GM23338 (cell line): ENCODE results near the gene GRIA1. TPM values are rescaled to one million over a fixed set of nuclear protein-coding genes. Genes with fewer than 3 reads are reported as not detected.

ENCODE experiments used
- ATAC-seq: fragments of 200-7000 bp; cut with Tn5 transposase; 3 replicates; pipeline ENCODE4 v1.9.1; 2020
- DNase-seq: peaks from one replicate; pipeline ENCODE4 v3.0.0-alpha.2; 2015; ENCODE audit warnings: low spot score
- H2AFZ ChIP-seq: fragments of 200-600 bp; sonication (generic); 2 replicates; pipeline ENCODE4 v1.8.0; 2016; ENCODE audit warnings: antibody characterized with exemption, mild to moderate bottlenecking, moderate library complexity
- H3F3A ChIP-seq: fragments of 200-600 bp; sonication (generic); replicated peaks from 2 replicates; pipeline ENCODE4 v1.8.0; 2017; ENCODE audit warnings: antibody characterized with exemption, mixed run types, low read depth
- H3K27ac ChIP-seq: fragments of 200-600 bp; sonication (generic); 2 replicates; pipeline ENCODE4 v1.6.1; 2016; ENCODE audit warnings: low read depth
- H3K27me3 ChIP-seq: fragments of 200-600 bp; sonication (generic); 2 replicates; pipeline ENCODE4 v1.8.0; 2016; ENCODE audit warnings: mild to moderate bottlenecking, mixed run types, moderate library complexity; ENCODE audit not compliant: insufficient read depth
- H3K36me3 ChIP-seq: fragments of 200-600 bp; sonication (generic); 2 replicates; pipeline ENCODE4 v1.8.0; 2016; ENCODE audit warnings: mild to moderate bottlenecking; ENCODE audit not compliant: insufficient read depth
- H3K4me1 ChIP-seq: fragments of 200-600 bp; sonication (generic); 2 replicates; pipeline ENCODE4 v1.8.0; 2016; ENCODE audit warnings: mild to moderate bottlenecking, moderate library complexity; ENCODE audit not compliant: insufficient read depth
- H3K4me2 ChIP-seq: fragments of 200-600 bp; sonication (generic); 2 replicates; pipeline ENCODE4 v1.7.1; 2017; ENCODE audit warnings: mixed run types
- H3K4me3 ChIP-seq: fragments of 200-600 bp; sonication (generic); 2 replicates; pipeline ENCODE4 v1.6.1; 2016; ENCODE audit warnings: mixed run types
- H3K79me2 ChIP-seq: fragments of 200-600 bp; sonication (generic); replicated peaks from 2 replicates; pipeline ENCODE4 v1.8.0; 2017; ENCODE audit warnings: mild to moderate bottlenecking; ENCODE audit not compliant: insufficient read depth
- H3K9me2 ChIP-seq: fragments of 200-600 bp; sonication (generic); 2 replicates; pipeline ENCODE4 v1.8.0; 2017; ENCODE audit not compliant: insufficient read depth
- H4K20me1 ChIP-seq: fragments of 200-600 bp; sonication (generic); replicated peaks from 2 replicates; pipeline ENCODE4 v1.8.0; 2017; ENCODE audit warnings: mild to moderate bottlenecking; ENCODE audit not compliant: insufficient read depth
- H3K27ac Mint-ChIP-seq: 2 replicates; pipeline ENCODE4 v1.8.0; 2020; ENCODE audit warnings: inconsistent platforms, mild to moderate bottlenecking, moderate library complexity, mixed read lengths
- H3K27me3 Mint-ChIP-seq: 3 replicates; pipeline ENCODE4 v1.8.0; 2022; ENCODE audit warnings: low read depth, mild to moderate bottlenecking, moderate library complexity, mixed read lengths, inconsistent platforms; ENCODE audit not compliant: insufficient read depth, poor library complexity
- H3K36me3 Mint-ChIP-seq: 3 replicates; pipeline ENCODE4 v1.8.0; 2021; ENCODE audit warnings: low read depth, mild to moderate bottlenecking, inconsistent platforms, moderate library complexity, mixed read lengths
- H3K4me1 Mint-ChIP-seq: 3 replicates; pipeline ENCODE4 v1.8.0; 2020; ENCODE audit warnings: mild to moderate bottlenecking, inconsistent platforms, mixed read lengths
- H3K4me3 Mint-ChIP-seq: 3 replicates; pipeline ENCODE4 v1.8.0; 2021; ENCODE audit warnings: moderate library complexity, mild to moderate bottlenecking, inconsistent platforms, mixed read lengths
- H3K9me3 Mint-ChIP-seq: 3 replicates; pipeline ENCODE4 v1.8.0; 2020; ENCODE audit warnings: moderate library complexity, mild to moderate bottlenecking, inconsistent platforms, mixed read lengths
- CREB1 ChIP-seq: fragments of 250-450 bp; sonication (Bioruptor Pico); IDR thresholded peaks from 2 replicates; pipeline ENCODE4 v1.5.0; 2020; ENCODE audit warnings: low read depth, mild to moderate bottlenecking, moderate library complexity
- CTCF ChIP-seq, 2 experiments: fragments of 200-600 bp in 1 of 2; sonication (generic) in 1 of 2; conservative IDR thresholded peaks; 2 replicates each; pipeline versions ENCODE4 v1.5.1 to v1.6.1; 2016 to 2017; ENCODE audit warnings: antibody characterized with exemption in 2 of 2, low read depth in 2 of 2, mild to moderate bottlenecking in 2 of 2, moderate library complexity in 1 of 2
- ETS1 ChIP-seq: IDR thresholded peaks from 2 replicates; pipeline ENCODE4 v1.6.1; 2016; ENCODE audit warnings: antibody characterized with exemption
- EZH2 ChIP-seq: fragments of 200-600 bp; sonication (generic); IDR thresholded peaks from one replicate; pipeline ENCODE4 v1.8.0; 2017; ENCODE audit warnings: antibody characterized with exemption, mild to moderate bottlenecking, low read depth; ENCODE audit not compliant: unreplicated experiment
- EZH2phosphoT487 ChIP-seq: fragments of 200-600 bp; sonication (generic); IDR thresholded peaks from one replicate; pipeline ENCODE4 v1.8.1; 2018; ENCODE audit warnings: antibody characterized with exemption; ENCODE audit not compliant: unreplicated experiment
- JUNB ChIP-seq: IDR thresholded peaks from one replicate; pipeline ENCODE4 v1.6.1; 2016; ENCODE audit warnings: antibody characterized with exemption; ENCODE audit not compliant: unreplicated experiment
- NANOG ChIP-seq: IDR thresholded peaks from 2 replicates; pipeline ENCODE4 v1.6.1; 2016; ENCODE audit warnings: antibody characterized with exemption, borderline replicate concordance
- POLR2AphosphoS5 ChIP-seq: IDR thresholded peaks from 2 replicates; pipeline ENCODE4 v1.6.1; 2016; ENCODE audit warnings: antibody characterized with exemption, low read depth
- REST ChIP-seq: IDR thresholded peaks from one replicate; pipeline ENCODE4 v1.6.1; 2018; ENCODE audit warnings: antibody characterized with exemption; ENCODE audit not compliant: unreplicated experiment
- STAT1 ChIP-seq: IDR thresholded peaks from one replicate; pipeline ENCODE4 v1.6.1; 2016; ENCODE audit warnings: antibody characterized with exemption; ENCODE audit not compliant: unreplicated experiment
- ZNF114 ChIP-seq: fragments of 250-450 bp; sonication (Bioruptor Pico); IDR thresholded peaks from 2 replicates; pipeline ENCODE4 v1.5.0; 2020; ENCODE audit warnings: mild to moderate bottlenecking, moderate library complexity
- ZNF331 ChIP-seq: fragments of 250-450 bp; sonication (Bioruptor Pico); IDR thresholded peaks from 2 replicates; pipeline ENCODE4 v1.5.0; 2020; ENCODE audit warnings: low read depth, mild to moderate bottlenecking, moderate library complexity
- polyA plus RNA-seq: library from polyadenylated mRNA; unstranded; fragments of >200 nt; fragmentation: Nextera tagmentation; extraction: Ambion mirVana; gene quantifications from 2 replicates; pipeline ENCODE4 v1.2.1, GENCODE V29; 2016
- total RNA-seq: library from RNA; depleted of rRNA; stranded (reverse); fragments of >200 nt; shearing (Covaris generic); gene quantifications from 2 replicates; pipeline ENCODE4 v1.2.3, GENCODE V29; 2014

Gene GRIA1
- total and polyA plus RNA-seq, 2 experiments from 2014 or later = 1.0 to 1.7 TPM

- TF ChIP-seq CTCF (conservative IDR thresholded peaks at IDR 0.05; ENCODE audit: low read depth in 2 of 2) = no peak
- TF ChIP-seq STAT1 = no peak
- no peak for TF ChIP-seq REST
- no peak for TF ChIP-seq ZNF114
- no peak for TF ChIP-seq EZH2phosphoT487
- TF ChIP-seq ETS1 = no peak
- TF ChIP-seq EZH2 = no peak
- no peak for TF ChIP-seq CREB1 (CRISPR knock-in tag)
- no peak for TF ChIP-seq JUNB
- TF ChIP-seq POLR2AphosphoS5 = no peak
- TF ChIP-seq NANOG = no peak
Measured at GRCh38 chr5:153511622-153512021, 21.2 kb downstream of the GRIA1 start (continued).

- Mint-ChIP-seq H3K36me3 (peaks cover 3% of the 10 kb centered on the region; the same call in 1 of the 3 replicates), H3K9me3 (peaks cover 15% of the 10 kb centered on the region), H3K27me3 (peaks cover 11% of the 10 kb centered on the region), H3K4me1 (peaks cover 27% of the 10 kb centered on the region), H3K4me3 (no peak overlapping the region), H3K27ac (no peak overlapping the region)
- Histone ChIP-seq H3K4me3 (no peak overlapping the region), H3K27ac (no peak overlapping the region), H3K4me1 (peaks cover 6% of the 10 kb centered on the region), H3K79me2 (no peaks in the 10 kb centered on the region), H3K27me3 (no peaks in the 10 kb centered on the region), H4K20me1 (no peaks in the 10 kb centered on the region), H3F3A (no peaks in the 10 kb centered on the region), H3K4me2 (no peak overlapping the region), H3K36me3 (no peaks in the 10 kb centered on the region), H3K9me2 (peaks cover 6% of the 10 kb centered on the region), H2AFZ (no peak overlapping the region)
- DNase-seq (no peak), ATAC-seq (no peak)
- no peak for TF ChIP-seq NANOG
- TF ChIP-seq STAT1 = no peak
- no peak for TF ChIP-seq ZNF114
- TF ChIP-seq EZH2phosphoT487 = no peak
- no peak for TF ChIP-seq ZNF331 (CRISPR knock-in tag)
- no peak for TF ChIP-seq CTCF (conservative IDR thresholded peaks at IDR 0.05; ENCODE audit: low read depth in 2 of 2)
- no peak for TF ChIP-seq POLR2AphosphoS5
- no peak for TF ChIP-seq EZH2
- TF ChIP-seq ETS1 = no peak
- TF ChIP-seq JUNB = no peak
- no peak for TF ChIP-seq CREB1 (CRISPR knock-in tag)
Measured at GRCh38 chr5:153513156-153513555, 22.7 kb downstream of the GRIA1 start.
